Astrocyte (in vitro differentiated cells and primary cell): ENCODE measurements around the gene HAGHL. TPM values are rescaled to one million over a fixed set of nuclear protein-coding genes. Genes with fewer than 3 reads are reported as not detected.

Source experiments
- DNase-seq: peaks from one replicate; pipeline ENCODE4 v3.0.0-alpha.2; 2010; ENCODE audit warnings: low read depth
- FAIRE-seq: peaks from 2 replicates; lab custom pipeline; 2011; peaks lifted over from hg19 to GRCh38; lab: Jason Lieb, UNC
- H2AFZ ChIP-seq: 2 replicates; pipeline ENCODE4 v1.6.0; 2012; ENCODE audit warnings: low read depth, low read length, inconsistent platforms
- H3K27ac ChIP-seq: 2 replicates; pipeline ENCODE4 v1.5.1; 2011; ENCODE audit warnings: low read depth, low read length, inconsistent platforms
- H3K27me3 ChIP-seq: 2 replicates; pipeline ENCODE4 v1.6.0; 2011; ENCODE audit warnings: low read length, inconsistent platforms; ENCODE audit not compliant: insufficient read depth
- H3K36me3 ChIP-seq: 2 replicates; pipeline ENCODE4 v1.5.1; 2011; ENCODE audit warnings: low read length, inconsistent platforms; ENCODE audit not compliant: insufficient read depth
- H3K4me1 ChIP-seq: 2 replicates; pipeline ENCODE4 v1.5.1; 2011; ENCODE audit warnings: low read length, inconsistent platforms; ENCODE audit not compliant: insufficient read depth
- H3K4me2 ChIP-seq: 2 replicates; pipeline ENCODE4 v1.6.0; 2012; ENCODE audit warnings: low read length, inconsistent platforms
- H3K4me3 ChIP-seq: 2 replicates; pipeline ENCODE4 v1.5.1; 2011; ENCODE audit warnings: low read depth, mild to moderate bottlenecking, low read length, inconsistent platforms; ENCODE audit not compliant: insufficient read depth
- H3K79me2 ChIP-seq: 2 replicates; pipeline ENCODE4 v1.6.0; 2012; ENCODE audit warnings: mild to moderate bottlenecking, low read length, inconsistent platforms; ENCODE audit not compliant: insufficient read depth
- H3K9ac ChIP-seq: 2 replicates; pipeline ENCODE4 v1.6.0; 2012; ENCODE audit warnings: mild to moderate bottlenecking, low read length, inconsistent platforms
- H3K9me3 ChIP-seq: 2 replicates; pipeline ENCODE4 v1.5.1; 2012; ENCODE audit warnings: low read depth, mild to moderate bottlenecking, low read length, inconsistent platforms; ENCODE audit not compliant: insufficient read depth
- H4K20me1 ChIP-seq: 2 replicates; pipeline ENCODE4 v1.6.0; 2012; ENCODE audit warnings: low read length, inconsistent platforms; ENCODE audit not compliant: insufficient read depth
- H3K27ac Mint-ChIP-seq: one replicate; pipeline ENCODE4 v1.8.0; 2021; ENCODE audit warnings: mild to moderate bottlenecking, mixed read lengths; ENCODE audit not compliant: unreplicated experiment
- H3K27me3 Mint-ChIP-seq: one replicate; pipeline ENCODE4 v1.8.0; 2021; ENCODE audit warnings: low read depth, mixed read lengths; ENCODE audit not compliant: unreplicated experiment
- H3K36me3 Mint-ChIP-seq: one replicate; pipeline ENCODE4 v1.8.0; 2021; ENCODE audit warnings: low read depth, mixed read lengths; ENCODE audit not compliant: unreplicated experiment
- H3K4me1 Mint-ChIP-seq: one replicate; pipeline ENCODE4 v1.8.0; 2021; ENCODE audit warnings: low read depth, mixed read lengths; ENCODE audit not compliant: unreplicated experiment
- H3K4me3 Mint-ChIP-seq: one replicate; pipeline ENCODE4 v1.8.0; 2021; ENCODE audit warnings: mild to moderate bottlenecking, moderate library complexity, mixed read lengths; ENCODE audit not compliant: unreplicated experiment
- H3K9me3 Mint-ChIP-seq: one replicate; pipeline ENCODE4 v1.8.0; 2021; ENCODE audit warnings: mild to moderate bottlenecking, mixed read lengths; ENCODE audit not compliant: unreplicated experiment
- CTCF ChIP-seq: IDR thresholded peaks from 2 replicates; pipeline ENCODE4 v1.5.1; 2011; ENCODE audit warnings: low read depth, mild to moderate bottlenecking, inconsistent platforms, low read length, moderate library complexity; ENCODE audit not compliant: insufficient read depth
- EZH2 ChIP-seq: IDR thresholded peaks from 2 replicates; pipeline ENCODE4 v1.6.1; 2012; ENCODE audit warnings: mild to moderate bottlenecking, low read length, inconsistent platforms; ENCODE audit not compliant: insufficient read depth
- total RNA-seq: library from RNA; stranded (reverse); gene quantifications from 2 replicates; pipeline ENCODE4 v1.2.1, GENCODE V29; 2021

HAGHL gene
- total RNA-seq, 1 donor from 2014 or later, result 15.5 TPM

GRCh38 chr16:764848-765487 lies 38.1 kb downstream of the HAGHL start:
- Histone ChIP-seq H4K20me1 (no peaks in the 10 kb centered on the region), H3K4me1 (peaks cover 6% of the 10 kb centered on the region), H2AFZ (no peak overlapping the region), H3K27ac (no peak overlapping the region), H3K4me3 (no peak overlapping the region), H3K4me2 (no peak overlapping the region), H3K9me3 (no peaks in the 10 kb centered on the region), H3K36me3 (no peaks in the 10 kb centered on the region), H3K27me3 (no peaks in the 10 kb centered on the region), H3K9ac (no peak overlapping the region), H3K79me2 (no peaks in the 10 kb centered on the region)
- H3K27ac Mint-ChIP-seq, result no peak overlapping the region
- H3K36me3 Mint-ChIP-seq, result no peaks in the 10 kb centered on the region
- no peaks in the 10 kb centered on the region for H3K4me1 Mint-ChIP-seq
- FAIRE-seq, result no peak
- no peak overlapping the region for H3K4me3 Mint-ChIP-seq
- peaks cover 3% of the 10 kb centered on the region for H3K27me3 Mint-ChIP-seq
- H3K9me3 Mint-ChIP-seq, result no peaks in the 10 kb centered on the region
- no peak for DNase-seq
- no peak for TF ChIP-seq CTCF
- TF ChIP-seq EZH2, result no peak

GRCh38 chr16:765488-765865 lies 38.6 kb downstream of the HAGHL start:
- Mint-ChIP-seq H3K4me3 (no peak overlapping the region), H3K27me3 (peaks cover 3% of the 10 kb centered on the region), H3K36me3 (no peaks in the 10 kb centered on the region), H3K27ac (no peak overlapping the region), H3K9me3 (no peaks in the 10 kb centered on the region), H3K4me1 (no peaks in the 10 kb centered on the region)
- no peaks in the 10 kb centered on the region for H3K79me2 ChIP-seq
- no peaks in the 10 kb centered on the region for H3K27me3 ChIP-seq
- no peak overlapping the region for H3K27ac ChIP-seq
- H3K4me1 ChIP-seq, result peaks cover 4% of the 10 kb centered on the region
- H3K36me3 ChIP-seq, result no peaks in the 10 kb centered on the region
- no peak overlapping the region for H2AFZ ChIP-seq
- no peak overlapping the region for H3K4me2 ChIP-seq
- H3K9ac ChIP-seq, result no peak overlapping the region
- H4K20me1 ChIP-seq, result no peaks in the 10 kb centered on the region
- DNase-seq (no peak), FAIRE-seq (no peak)
- no peaks in the 10 kb centered on the region for H3K9me3 ChIP-seq
- H3K4me3 ChIP-seq, result no peak overlapping the region
- TF ChIP-seq EZH2, result no peak
- no peak for TF ChIP-seq CTCF

GRCh38 chr16:766008-766819 lies 39.3 kb downstream of the HAGHL start:
- Histone ChIP-seq H3K9me3 (no peaks in the 10 kb centered on the region), H4K20me1 (no peaks in the 10 kb centered on the region), H3K36me3 (no peaks in the 10 kb centered on the region), H3K4me2 (no peak overlapping the region), H3K27ac (no peak overlapping the region), H2AFZ (no peak overlapping the region), H3K27me3 (no peaks in the 10 kb centered on the region), H3K4me1 (no peaks in the 10 kb centered on the region), H3K79me2 (no peaks in the 10 kb centered on the region), H3K4me3 (no peak overlapping the region), H3K9ac (no peak overlapping the region)
- Mint-ChIP-seq H3K27me3 (peaks cover 2% of the 10 kb centered on the region), H3K27ac (no peak overlapping the region), H3K36me3 (no peaks in the 10 kb centered on the region), H3K9me3 (no peaks in the 10 kb centered on the region), H3K4me1 (no peaks in the 10 kb centered on the region), H3K4me3 (no peak overlapping the region)
- no peak for DNase-seq
- TF ChIP-seq CTCF (no peak), EZH2 (no peak)
- no peak for FAIRE-seq
